Measurements from ENCODE around the gene FXYD6.

- TF ChIP-seq NR3C1 (CRISPR knock-in tag; IDR thresholded peaks at IDR 0.05), result no peak
- TF ChIP-seq NKRF (IDR thresholded peaks at IDR 0.05; ENCODE audit: borderline replicate concordance), result no peak
- TF ChIP-seq, protein P1, sequence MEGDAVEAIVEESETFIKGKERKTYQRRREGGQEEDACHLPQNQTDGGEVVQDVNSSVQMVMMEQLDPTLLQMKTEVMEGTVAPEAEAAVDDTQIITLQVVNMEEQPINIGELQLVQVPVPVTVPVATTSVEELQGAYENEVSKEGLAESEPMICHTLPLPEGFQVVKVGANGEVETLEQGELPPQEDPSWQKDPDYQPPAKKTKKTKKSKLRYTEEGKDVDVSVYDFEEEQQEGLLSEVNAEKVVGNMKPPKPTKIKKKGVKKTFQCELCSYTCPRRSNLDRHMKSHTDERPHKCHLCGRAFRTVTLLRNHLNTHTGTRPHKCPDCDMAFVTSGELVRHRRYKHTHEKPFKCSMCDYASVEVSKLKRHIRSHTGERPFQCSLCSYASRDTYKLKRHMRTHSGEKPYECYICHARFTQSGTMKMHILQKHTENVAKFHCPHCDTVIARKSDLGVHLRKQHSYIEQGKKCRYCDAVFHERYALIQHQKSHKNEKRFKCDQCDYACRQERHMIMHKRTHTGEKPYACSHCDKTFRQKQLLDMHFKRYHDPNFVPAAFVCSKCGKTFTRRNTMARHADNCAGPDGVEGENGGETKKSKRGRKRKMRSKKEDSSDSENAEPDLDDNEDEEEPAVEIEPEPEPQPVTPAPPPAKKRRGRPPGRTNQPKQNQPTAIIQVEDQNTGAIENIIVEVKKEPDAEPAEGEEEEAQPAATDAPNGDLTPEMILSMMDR (IDR thresholded peaks at IDR 0.05 in 2 of 3, conservative IDR thresholded peaks at IDR 0.05 in 1 of 3; ENCODE audit: insufficient read depth in 2 of 3, low read depth in 1 of 3, low read length in 3 of 3), result no peak
- TF ChIP-seq HCFC1 (IDR thresholded peaks at IDR 0.05; ENCODE audit: low read depth, low read length), result no peak
- TF ChIP-seq SIN3A (IDR thresholded peaks at IDR 0.05; ENCODE audit: borderline replicate concordance in 2 of 2, control insufficient read depth in 1 of 2, low read depth in 2 of 2, low read length in 2 of 2), result no peak
- no peak for TF ChIP-seq YY1 (IDR thresholded peaks at IDR 0.05; ENCODE audit: borderline replicate concordance in 1 of 3, control insufficient read depth in 1 of 3, extremely low read depth in 1 of 3, insufficient read depth in 3 of 3, insufficient read length in 1 of 3, insufficient replicate concordance in 2 of 3, low read depth in 1 of 3, low read length in 2 of 3)
- no peak for TF ChIP-seq ZNF444 (CRISPR knock-in tag; IDR thresholded peaks at IDR 0.05)
- TF ChIP-seq TAF1 (IDR thresholded peaks at IDR 0.05; ENCODE audit: control insufficient read depth, extremely low read depth, insufficient read depth, low read length, severe bottlenecking), result no peak
Measured at GRCh38 chr11:117796456-117796871, 80.0 kb downstream of the FXYD6 start.

Data from K562 (cell line).